Muscle layer of duodenum (tissue), 2 donors: ENCODE results near the gene BCAP29.
"Not testable (repeated sequence)": the region's sequence is repeated elsewhere in the genome, so short reads cannot be mapped to it uniquely, and the experiment has no call there.

Experiments used
- H3K27ac ChIP-seq: one replicate; pipeline ENCODE4 v1.7.0; 2013; ENCODE audit warnings: mild to moderate bottlenecking, low read length
- H3K27me3 ChIP-seq: one replicate; pipeline ENCODE4 v1.7.0; 2013; ENCODE audit warnings: low read depth, mild to moderate bottlenecking, control low read depth, low read length
- H3K36me3 ChIP-seq, 2 donors: one replicate each; pipeline ENCODE4 v1.7.0; 2013; ENCODE audit warnings: low read length in 2 of 2, control low read depth in 1 of 2, mild to moderate bottlenecking in 1 of 2; ENCODE audit not compliant: insufficient read depth in 2 of 2, control insufficient read depth in 1 of 2
- H3K4me1 ChIP-seq, 2 donors: one replicate each; pipeline ENCODE4 v1.7.0; 2013; ENCODE audit warnings: low read length in 2 of 2, mild to moderate bottlenecking in 2 of 2, control low read depth in 1 of 2, moderate library complexity in 1 of 2; ENCODE audit not compliant: insufficient read depth in 2 of 2, control insufficient read depth in 1 of 2
- H3K4me3 ChIP-seq, 2 donors: one replicate each; pipeline ENCODE4 v1.7.0; 2013; ENCODE audit warnings: low read length in 2 of 2, low read depth in 1 of 2, mild to moderate bottlenecking in 1 of 2
- H3K9me3 ChIP-seq, 2 donors: one replicate each; pipeline ENCODE4 v1.7.0; 2013; ENCODE audit warnings: low read length in 2 of 2, control low read depth in 1 of 2, mild to moderate bottlenecking in 1 of 2; ENCODE audit not compliant: control insufficient read depth in 1 of 2
- donor health status: healthy.

BCAP29 gene

GRCh38 chr7:107630342-107630741 is 50.3 kb downstream of the BCAP29 start:
- Histone ChIP-seq H3K27ac (no peak overlapping the region), H3K9me3 (no peaks in the 10 kb centered on the region), H3K36me3 (no peaks in the 10 kb centered on the region), H3K4me3 (no peak overlapping the region), H3K27me3 (no peaks in the 10 kb centered on the region), H3K4me1 (peaks cover 0 to 4% of the 10 kb centered on the region in 2 donors)

GRCh38 chr7:107631588-107632491 is 51.8 kb downstream of the BCAP29 start:
- H3K9me3 ChIP-seq, result no peaks in the 10 kb centered on the region
- H3K4me3 ChIP-seq, result no peak overlapping the region
- peaks cover 0 to 4% of the 10 kb centered on the region in 2 donors for H3K4me1 ChIP-seq
- H3K27me3 ChIP-seq, result no peaks in the 10 kb centered on the region
- H3K27ac ChIP-seq, result no peak overlapping the region
- H3K36me3 ChIP-seq, result no peaks in the 10 kb centered on the region

GRCh38 chr7:107632492-107632865 is 52.4 kb downstream of the BCAP29 start:
- H3K36me3 ChIP-seq, result no peaks in the 10 kb centered on the region
- H3K27ac ChIP-seq, result no peak overlapping the region
- H3K9me3 ChIP-seq, result no peaks in the 10 kb centered on the region
- H3K4me3 ChIP-seq, result no peak overlapping the region
- H3K4me1 ChIP-seq, result peaks cover 0 to 4% of the 10 kb centered on the region in 2 donors
- no peaks in the 10 kb centered on the region for H3K27me3 ChIP-seq

GRCh38 chr7:107638594-107638993 is 58.5 kb downstream of the BCAP29 start:
- Histone ChIP-seq H3K27ac (no peak overlapping the region), H3K36me3 (no peaks in the 10 kb centered on the region), H3K4me3 (no peak overlapping the region), H3K9me3 (no peaks in the 10 kb centered on the region), H3K27me3 (no peaks in the 10 kb centered on the region), H3K4me1 (peaks cover 0 to 4% of the 10 kb centered on the region in 2 donors)

- not testable (repeated sequence) for H3K27me3 ChIP-seq, H3K9me3 ChIP-seq, H3K4me3 ChIP-seq, H3K36me3 ChIP-seq, H3K4me1 ChIP-seq, H3K27ac ChIP-seq
Observed at GRCh38 chr7:107639070-107639469, 59.0 kb downstream of the BCAP29 start.

- Histone ChIP-seq H3K27ac (no peak overlapping the region), H3K4me3 (no peak overlapping the region), H3K36me3 (no peaks in the 10 kb centered on the region), H3K9me3 (no peaks in the 10 kb centered on the region), H3K4me1 (no peaks in the 10 kb centered on the region), H3K27me3 (no peaks in the 10 kb centered on the region)
Observed at GRCh38 chr7:107641676-107642075, 61.6 kb downstream of the BCAP29 start.

- Histone ChIP-seq H3K27me3 (no peaks in the 10 kb centered on the region), H3K27ac (no peak overlapping the region), H3K36me3 (no peaks in the 10 kb centered on the region), H3K9me3 (no peaks in the 10 kb centered on the region), H3K4me1 (no peaks in the 10 kb centered on the region), H3K4me3 (no peak overlapping the region)
Observed at GRCh38 chr7:107642501-107642900, 62.5 kb downstream of the BCAP29 start.

- no peak overlapping the region for H3K27ac ChIP-seq
Observed at GRCh38 chr7:107643407-107643806, 63.4 kb downstream of the BCAP29 start.

GRCh38 chr7:107643938-107644308 is 63.9 kb downstream of the BCAP29 start:
- Histone ChIP-seq H3K4me3 (no peak overlapping the region), H3K4me1 (no peaks in the 10 kb centered on the region), H3K9me3 (no peaks in the 10 kb centered on the region), H3K36me3 (no peaks in the 10 kb centered on the region), H3K27ac (no peak overlapping the region), H3K27me3 (no peaks in the 10 kb centered on the region)

More at GRCh38 chr7:107643407-107643806, 63.4 kb downstream of the BCAP29 start:
- no peaks in the 10 kb centered on the region for H3K36me3 ChIP-seq
- H3K4me3 ChIP-seq, result no peak overlapping the region
- no peaks in the 10 kb centered on the region for H3K27me3 ChIP-seq
- no peaks in the 10 kb centered on the region for H3K4me1 ChIP-seq
- H3K9me3 ChIP-seq, result no peaks in the 10 kb centered on the region

GRCh38 chr7:107644309-107644974 is 64.4 kb downstream of the BCAP29 start:
- Histone ChIP-seq H3K4me1 (no peaks in the 10 kb centered on the region), H3K27ac (no peak overlapping the region), H3K36me3 (no peaks in the 10 kb centered on the region), H3K27me3 (no peaks in the 10 kb centered on the region), H3K9me3 (no peaks in the 10 kb centered on the region), H3K4me3 (no peak overlapping the region)

- H3K9me3 ChIP-seq, result peaks cover 0 to 2% of the 10 kb centered on the region in 2 donors
- H3K27ac ChIP-seq, result no peak overlapping the region
- no peaks in the 10 kb centered on the region for H3K36me3 ChIP-seq
- H3K4me3 ChIP-seq, result no peak overlapping the region
- H3K27me3 ChIP-seq, result no peaks in the 10 kb centered on the region
- H3K4me1 ChIP-seq, result no peaks in the 10 kb centered on the region
Observed at GRCh38 chr7:107652642-107653041, 72.6 kb downstream of the BCAP29 start.
